Esophagus muscularis mucosa (tissue), 4 donors: ENCODE results near the gene CCDC141.
"Not testable (repeated sequence)": the region's sequence is repeated elsewhere in the genome, so short reads cannot be mapped to it uniquely, and the experiment has no call there.

Experiments
- CTCF ChIP-seq, 3 experiments: fragments of 200-600 bp in 2 of 3; fragments of 450-650 bp in 1 of 3; sonication (generic) in 2 of 3; IDR thresholded peaks; one replicate each; pipeline ENCODE4 v1.5.1; 2017 to 2019; ENCODE audit warnings: antibody characterized with exemption in 3 of 3, mild to moderate bottlenecking in 2 of 3, moderate library complexity in 1 of 3
- EP300 ChIP-seq: sonication (generic); formaldehyde crosslinking; IDR thresholded peaks from one replicate; pipeline ENCODE4 v1.6.1; 2017; ENCODE audit warnings: antibody characterized with exemption
- POLR2A ChIP-seq: fragments of 450-650 bp; IDR thresholded peaks from one replicate; pipeline ENCODE4 v1.6.1; 2017; ENCODE audit warnings: antibody characterized with exemption, moderate library complexity, mild to moderate bottlenecking, low read depth

DNA sequence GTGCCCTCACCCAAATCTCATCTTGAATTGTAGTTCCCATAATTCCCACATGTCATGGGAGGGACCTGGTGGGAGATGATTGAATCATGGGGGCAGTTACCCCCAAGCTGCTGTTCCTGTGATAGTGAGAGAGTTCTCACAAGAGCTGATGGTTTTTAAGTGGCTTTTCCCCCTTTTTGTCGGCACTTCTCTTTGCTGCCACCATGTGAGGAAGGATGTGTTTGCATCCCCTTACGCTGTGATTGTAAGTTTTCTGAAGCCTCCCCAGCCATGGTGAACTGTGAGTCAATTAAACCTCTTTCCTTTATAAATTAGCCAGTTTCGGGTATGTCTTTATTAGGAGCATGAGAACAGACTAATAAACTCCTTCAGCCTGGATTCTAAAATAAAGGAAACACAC lies 57.2 kb downstream of the CCDC141 start:
- not testable (repeated sequence) for TF ChIP-seq CTCF (IDR thresholded peaks at IDR 0.05); EP300; POLR2A
